HepG2 (cell line): Measurements from ENCODE around the gene TTC22. TPM values are rescaled to one million over a fixed set of nuclear protein-coding genes. Genes with fewer than 3 reads are reported as not detected.
A peak's percentile ranks its signal among the peaks of the same experiment; 100 is the strongest.

Experiments used
- CREB1 ChIP-seq, 2 experiments: fragments of 450-650 bp in 1 of 2; IDR thresholded peaks; 2 replicates each; pipeline ENCODE4 v1.6.1; 2016 to 2017; ENCODE audit warnings: control low read depth in 1 of 2, mild to moderate bottlenecking in 1 of 2, missing compliant biosample characterization in 1 of 2, missing genetic modification characterization in 1 of 2
- FOXA1 ChIP-seq, 2 experiments: fragments of 450-650 bp in 1 of 2; sonication (generic) in 1 of 2; formaldehyde crosslinking in 1 of 2; IDR thresholded peaks; 2 replicates each; pipeline versions ENCODE4 v1.4.0 to v1.6.1; 2016 to 2020; ENCODE audit warnings: missing genetic modification reagents in 1 of 2
- HOXA5 ChIP-seq: sonication (generic); formaldehyde crosslinking; IDR thresholded peaks from 2 replicates; pipeline ENCODE4 v1.4.0; 2020; ENCODE audit warnings: missing genetic modification reagents
- PAF1 ChIP-seq: IDR thresholded peaks from 2 replicates; pipeline ENCODE4 v1.6.1; 2016; ENCODE audit warnings: missing genetic modification reagents, missing compliant biosample characterization
- POLR2A ChIP-seq, 2 experiments: IDR thresholded peaks; 2 replicates each; pipeline ENCODE4 v1.6.1; 2011; ENCODE audit warnings: low read depth in 2 of 2, low read length in 2 of 2, mild to moderate bottlenecking in 1 of 2, moderate library complexity in 1 of 2; ENCODE audit not compliant: insufficient read depth in 1 of 2
- SOX13 ChIP-seq, 3 experiments: fragments of 450-650 bp in 1 of 3; sonication (generic) in 1 of 3; formaldehyde crosslinking in 1 of 3; IDR thresholded peaks in 2 of 3; conservative IDR thresholded peaks in 1 of 3; 2 replicates each; pipeline versions ENCODE4 v1.5.0 to v1.6.1; 2016 to 2020; ENCODE audit warnings: antibody characterized with exemption in 1 of 3, mild to moderate bottlenecking in 1 of 3, missing compliant biosample characterization in 1 of 3, missing genetic modification reagents in 1 of 3, moderate library complexity in 1 of 3
- TP53 ChIP-seq: sonication (generic); formaldehyde crosslinking; conservative IDR thresholded peaks from 2 replicates; pipeline ENCODE4 v1.4.0; 2020; ENCODE audit warnings: missing genetic modification reagents
- ZEB1 ChIP-seq: IDR thresholded peaks from 2 replicates; pipeline ENCODE4 v1.6.1; 2012; ENCODE audit warnings: mild to moderate bottlenecking, low read depth, inconsistent platforms; ENCODE audit not compliant: insufficient replicate concordance
- ZNF253 ChIP-seq: sonication (generic); formaldehyde crosslinking; IDR thresholded peaks from 2 replicates; pipeline ENCODE4 v1.8.0; 2022; ENCODE audit warnings: mild to moderate bottlenecking, missing genetic modification reagents, borderline replicate concordance
- ZNF605 ChIP-seq: sonication (generic); formaldehyde crosslinking; IDR thresholded peaks from 2 replicates; pipeline ENCODE4 v1.8.0; 2022; ENCODE audit warnings: mild to moderate bottlenecking, missing genetic modification reagents
- ZNF607 ChIP-seq: sonication (generic); formaldehyde crosslinking; IDR thresholded peaks from 2 replicates; pipeline ENCODE4 v1.5.1; 2020; ENCODE audit warnings: missing genetic modification reagents, mild to moderate bottlenecking, borderline replicate concordance
- polyA plus RNA-seq, 8 experiments: library from polyadenylated mRNA; depleted of rRNA in 3 of 8; stranded (reverse) in 7 of 8; unstranded in 1 of 8; fragments of >200 nt; fragmentation: Illumina TruSeq in 4 of 8; extraction: Trizol in 4 of 8; gene quantifications; 2 replicates each; pipeline versions ENCODE4 v1.2.1 to v1.2.3, GENCODE V29; 2011 to 2016; ENCODE audit warnings: low read depth in 4 of 8, missing spikeins in 1 of 8, mixed read lengths in 1 of 8; ENCODE audit not compliant: insufficient read depth in 1 of 8
- total RNA-seq, 5 experiments: library from RNA; depleted of rRNA; stranded (reverse); fragments of >200 nt; fragmentation: Illumina TruSeq; extraction: Trizol; gene quantifications; 2 replicates each; pipeline ENCODE4 v1.2.3, GENCODE V29; 2016; ENCODE audit warnings: low read depth in 1 of 5
- TF ChIP-seq, protein P1 (sequence below): IDR thresholded peaks from 2 replicates; pipeline ENCODE4 v1.6.1; 2018; ENCODE audit warnings: missing genetic modification reagents, mild to moderate bottlenecking, missing compliant biosample characterization
- TF ChIP-seq, protein P2 (sequence below): sonication (generic); formaldehyde crosslinking; IDR thresholded peaks from 2 replicates; pipeline ENCODE4 v1.5.1; 2020; ENCODE audit warnings: mild to moderate bottlenecking, missing genetic modification reagents
- TF ChIP-seq, protein P3 (sequence below): sonication (generic); formaldehyde crosslinking; IDR thresholded peaks from 2 replicates; pipeline ENCODE4 v1.8.1; 2023; ENCODE audit warnings: mild to moderate bottlenecking, missing genetic modification reagents
- TF ChIP-seq, protein P4 (sequence below): sonication (generic); formaldehyde crosslinking; IDR thresholded peaks from 2 replicates; pipeline ENCODE4 v1.4.0; 2020; ENCODE audit warnings: mild to moderate bottlenecking, low read depth, missing genetic modification reagents
- TF ChIP-seq, protein P5 (sequence below): sonication (generic); formaldehyde crosslinking; IDR thresholded peaks from 2 replicates; pipeline ENCODE4 v1.5.0; 2020; ENCODE audit warnings: missing genetic modification reagents
- TF ChIP-seq, protein P6 (sequence below): sonication (generic); formaldehyde crosslinking; IDR thresholded peaks from 2 replicates; pipeline ENCODE4 v1.5.1; 2020; ENCODE audit warnings: mild to moderate bottlenecking, moderate library complexity, missing genetic modification reagents

TTC22 gene
- total and polyA plus RNA-seq, 2 of the 13 experiments (the other 11 are each of a cell fraction or from before 2014, with no cell fraction given): not detected

DNA sequence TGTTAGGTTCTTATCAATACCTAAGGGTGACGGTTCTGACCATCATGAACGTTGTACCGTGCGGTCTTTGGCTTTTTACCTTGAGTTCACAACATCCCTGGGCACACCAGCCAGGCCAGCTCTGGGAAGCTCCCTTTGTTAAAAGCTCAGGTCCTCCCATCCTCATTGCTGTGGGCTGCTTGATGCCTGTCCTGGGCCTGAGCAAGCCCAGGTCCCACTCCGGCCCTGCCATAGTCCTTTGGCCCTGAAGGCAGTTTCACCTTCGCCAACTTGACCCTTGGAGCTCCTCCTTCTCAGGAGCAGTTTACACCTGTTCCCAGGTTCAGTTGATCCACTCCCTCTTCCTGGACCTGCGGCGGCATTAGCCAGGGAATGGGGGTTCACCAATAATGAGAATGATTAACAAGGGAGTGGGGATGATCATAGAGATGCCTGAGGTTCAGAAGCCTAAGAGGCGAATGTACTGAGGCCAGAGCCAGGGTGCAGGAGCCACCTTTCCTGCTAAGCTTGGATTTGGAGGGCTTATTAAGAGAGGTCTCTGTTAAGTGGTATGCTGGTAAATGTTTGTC is 45.7 kb upstream of the TTC22 start (continued):
- no peak for TF ChIP-seq FOXA1 (IDR thresholded peaks at IDR 0.05)
- no peak for TF ChIP-seq FOXA1 (CRISPR knock-in tag; IDR thresholded peaks at IDR 0.05)
- TF ChIP-seq, protein P1, sequence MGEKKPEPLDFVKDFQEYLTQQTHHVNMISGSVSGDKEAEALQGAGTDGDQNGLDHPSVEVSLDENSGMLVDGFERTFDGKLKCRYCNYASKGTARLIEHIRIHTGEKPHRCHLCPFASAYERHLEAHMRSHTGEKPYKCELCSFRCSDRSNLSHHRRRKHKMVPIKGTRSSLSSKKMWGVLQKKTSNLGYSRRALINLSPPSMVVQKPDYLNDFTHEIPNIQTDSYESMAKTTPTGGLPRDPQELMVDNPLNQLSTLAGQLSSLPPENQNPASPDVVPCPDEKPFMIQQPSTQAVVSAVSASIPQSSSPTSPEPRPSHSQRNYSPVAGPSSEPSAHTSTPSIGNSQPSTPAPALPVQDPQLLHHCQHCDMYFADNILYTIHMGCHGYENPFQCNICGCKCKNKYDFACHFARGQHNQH (CRISPR knock-in tag): 0 out of 2 replicates have a peak, but pooled peaks have one; percentile 10
- TF ChIP-seq ZNF605 (CRISPR knock-in tag): peak; percentile 40; the same call in 1 of the 2 replicates
- TF ChIP-seq, protein P2, sequence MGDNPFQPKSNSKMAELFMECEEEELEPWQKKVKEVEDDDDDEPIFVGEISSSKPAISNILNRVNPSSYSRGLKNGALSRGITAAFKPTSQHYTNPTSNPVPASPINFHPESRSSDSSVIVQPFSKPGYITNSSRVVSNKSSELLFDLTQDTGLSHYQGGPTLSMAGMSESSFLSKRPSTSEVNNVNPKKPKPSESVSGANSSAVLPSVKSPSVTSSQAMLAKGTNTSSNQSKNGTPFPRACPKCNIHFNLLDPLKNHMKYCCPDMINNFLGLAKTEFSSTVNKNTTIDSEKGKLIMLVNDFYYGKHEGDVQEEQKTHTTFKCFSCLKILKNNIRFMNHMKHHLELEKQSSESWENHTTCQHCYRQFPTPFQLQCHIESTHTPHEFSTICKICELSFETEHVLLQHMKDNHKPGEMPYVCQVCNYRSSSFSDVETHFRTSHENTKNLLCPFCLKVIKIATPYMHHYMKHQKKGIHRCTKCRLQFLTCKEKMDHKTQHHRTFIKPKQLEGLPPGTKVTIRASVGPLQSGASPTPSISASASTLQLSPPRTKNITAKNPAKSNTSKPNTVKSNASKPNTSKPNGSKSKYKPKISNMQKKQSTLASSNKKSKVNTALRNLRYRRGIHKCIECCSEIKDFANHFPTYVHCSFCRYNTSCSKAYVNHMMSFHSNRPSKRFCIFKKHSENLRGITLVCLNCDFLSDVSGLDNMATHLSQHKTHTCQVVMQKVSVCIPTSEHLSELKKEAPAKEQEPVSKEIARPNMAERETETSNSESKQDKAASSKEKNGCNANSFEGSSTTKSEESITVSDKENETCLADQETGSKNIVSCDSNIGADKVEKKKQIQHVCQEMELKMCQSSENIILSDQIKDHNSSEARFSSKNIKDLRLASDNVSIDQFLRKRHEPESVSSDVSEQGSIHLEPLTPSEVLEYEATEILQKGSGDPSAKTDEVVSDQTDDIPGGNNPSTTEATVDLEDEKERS (CRISPR knock-in tag): 0 out of 2 replicates have a peak, but pooled peaks have one; percentile 8
- TF ChIP-seq ZEB1: peak; percentile 16
- no peak for TF ChIP-seq TP53 (CRISPR knock-in tag)
- no peak for TF ChIP-seq ZNF253
- TF ChIP-seq, protein P3, sequence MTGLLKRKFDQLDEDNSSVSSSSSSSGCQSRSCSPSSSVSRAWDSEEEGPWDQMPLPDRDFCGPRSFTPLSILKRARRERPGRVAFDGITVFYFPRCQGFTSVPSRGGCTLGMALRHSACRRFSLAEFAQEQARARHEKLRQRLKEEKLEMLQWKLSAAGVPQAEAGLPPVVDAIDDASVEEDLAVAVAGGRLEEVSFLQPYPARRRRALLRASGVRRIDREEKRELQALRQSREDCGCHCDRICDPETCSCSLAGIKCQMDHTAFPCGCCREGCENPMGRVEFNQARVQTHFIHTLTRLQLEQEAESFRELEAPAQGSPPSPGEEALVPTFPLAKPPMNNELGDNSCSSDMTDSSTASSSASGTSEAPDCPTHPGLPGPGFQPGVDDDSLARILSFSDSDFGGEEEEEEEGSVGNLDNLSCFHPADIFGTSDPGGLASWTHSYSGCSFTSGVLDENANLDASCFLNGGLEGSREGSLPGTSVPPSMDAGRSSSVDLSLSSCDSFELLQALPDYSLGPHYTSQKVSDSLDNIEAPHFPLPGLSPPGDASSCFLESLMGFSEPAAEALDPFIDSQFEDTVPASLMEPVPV (CRISPR knock-in tag): no peak
- TF ChIP-seq, protein P4, sequence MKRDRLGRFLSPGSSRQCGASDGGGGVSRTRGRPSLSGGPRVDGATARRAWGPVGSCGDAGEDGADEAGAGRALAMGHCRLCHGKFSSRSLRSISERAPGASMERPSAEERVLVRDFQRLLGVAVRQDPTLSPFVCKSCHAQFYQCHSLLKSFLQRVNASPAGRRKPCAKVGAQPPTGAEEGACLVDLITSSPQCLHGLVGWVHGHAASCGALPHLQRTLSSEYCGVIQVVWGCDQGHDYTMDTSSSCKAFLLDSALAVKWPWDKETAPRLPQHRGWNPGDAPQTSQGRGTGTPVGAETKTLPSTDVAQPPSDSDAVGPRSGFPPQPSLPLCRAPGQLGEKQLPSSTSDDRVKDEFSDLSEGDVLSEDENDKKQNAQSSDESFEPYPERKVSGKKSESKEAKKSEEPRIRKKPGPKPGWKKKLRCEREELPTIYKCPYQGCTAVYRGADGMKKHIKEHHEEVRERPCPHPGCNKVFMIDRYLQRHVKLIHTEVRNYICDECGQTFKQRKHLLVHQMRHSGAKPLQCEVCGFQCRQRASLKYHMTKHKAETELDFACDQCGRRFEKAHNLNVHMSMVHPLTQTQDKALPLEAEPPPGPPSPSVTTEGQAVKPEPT: no peak
- peak in 1 of 2 experiments; percentile 31; a peak in 1 of 4 replicates for TF ChIP-seq POLR2A (IDR thresholded peaks at IDR 0.05; ENCODE audit: insufficient read depth in 1 of 2, low read depth in 2 of 2, low read length in 2 of 2)
- no peak for TF ChIP-seq ZNF607 (CRISPR knock-in tag)
- peak; percentile 91; the same call in 1 of the 2 replicates for TF ChIP-seq PAF1 (CRISPR knock-in tag)
- no peak for TF ChIP-seq HOXA5
- TF ChIP-seq SOX13 (IDR thresholded peaks at IDR 0.05): no peak
- no peak for TF ChIP-seq SOX13 (CRISPR knock-in tag; conservative IDR thresholded peaks at IDR 0.05 in 1 of 2, IDR thresholded peaks at IDR 0.05 in 1 of 2)
- TF ChIP-seq, protein P5, sequence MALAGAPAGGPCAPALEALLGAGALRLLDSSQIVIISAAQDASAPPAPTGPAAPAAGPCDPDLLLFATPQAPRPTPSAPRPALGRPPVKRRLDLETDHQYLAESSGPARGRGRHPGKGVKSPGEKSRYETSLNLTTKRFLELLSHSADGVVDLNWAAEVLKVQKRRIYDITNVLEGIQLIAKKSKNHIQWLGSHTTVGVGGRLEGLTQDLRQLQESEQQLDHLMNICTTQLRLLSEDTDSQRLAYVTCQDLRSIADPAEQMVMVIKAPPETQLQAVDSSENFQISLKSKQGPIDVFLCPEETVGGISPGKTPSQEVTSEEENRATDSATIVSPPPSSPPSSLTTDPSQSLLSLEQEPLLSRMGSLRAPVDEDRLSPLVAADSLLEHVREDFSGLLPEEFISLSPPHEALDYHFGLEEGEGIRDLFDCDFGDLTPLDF (CRISPR knock-in tag): 0 out of 2 replicates have a peak, but pooled peaks have one; percentile 36
- TF ChIP-seq CREB1 (IDR thresholded peaks at IDR 0.05): no peak
- no peak for TF ChIP-seq CREB1 (CRISPR knock-in tag; IDR thresholded peaks at IDR 0.05)
- TF ChIP-seq, protein P6, sequence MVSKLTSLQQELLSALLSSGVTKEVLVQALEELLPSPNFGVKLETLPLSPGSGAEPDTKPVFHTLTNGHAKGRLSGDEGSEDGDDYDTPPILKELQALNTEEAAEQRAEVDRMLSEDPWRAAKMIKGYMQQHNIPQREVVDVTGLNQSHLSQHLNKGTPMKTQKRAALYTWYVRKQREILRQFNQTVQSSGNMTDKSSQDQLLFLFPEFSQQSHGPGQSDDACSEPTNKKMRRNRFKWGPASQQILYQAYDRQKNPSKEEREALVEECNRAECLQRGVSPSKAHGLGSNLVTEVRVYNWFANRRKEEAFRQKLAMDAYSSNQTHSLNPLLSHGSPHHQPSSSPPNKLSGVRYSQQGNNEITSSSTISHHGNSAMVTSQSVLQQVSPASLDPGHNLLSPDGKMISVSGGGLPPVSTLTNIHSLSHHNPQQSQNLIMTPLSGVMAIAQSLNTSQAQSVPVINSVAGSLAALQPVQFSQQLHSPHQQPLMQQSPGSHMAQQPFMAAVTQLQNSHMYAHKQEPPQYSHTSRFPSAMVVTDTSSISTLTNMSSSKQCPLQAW: no peak
